B cell (primary cell): ENCODE measurements around the gene CYFIP2.

Experiments used
- EZH2 ChIP-seq: IDR thresholded peaks from 2 replicates; pipeline ENCODE4 v1.6.1; 2012; ENCODE audit warnings: borderline replicate concordance, low read depth, mild to moderate bottlenecking, moderate library complexity, low read length; ENCODE audit not compliant: insufficient read depth, poor library complexity, severe bottlenecking
- TF ChIP-seq, protein P1 (sequence below): fragments of 200-600 bp; IDR thresholded peaks from one replicate; pipeline ENCODE4 v1.8.0; 2022; ENCODE audit warnings: antibody characterized with exemption, mild to moderate bottlenecking

DNA sequence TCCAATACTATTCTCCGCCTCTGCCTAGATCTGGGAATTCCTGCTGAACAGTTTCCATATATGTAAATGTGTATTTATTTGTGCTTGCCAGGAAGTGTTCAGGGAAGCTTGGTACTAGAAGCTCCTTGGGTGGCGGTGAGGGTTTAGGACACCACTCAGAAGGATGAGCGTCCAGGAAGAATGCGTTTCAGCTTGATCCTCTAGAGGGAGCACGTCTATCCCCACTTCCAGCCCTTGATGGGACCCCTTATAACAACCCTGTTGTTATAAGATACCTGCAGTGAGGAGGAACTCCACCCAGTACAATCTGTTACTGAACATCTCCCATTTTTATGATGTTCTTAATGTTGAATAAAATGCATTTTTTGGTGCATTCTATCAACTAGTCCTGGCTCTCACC, 88.9 kb downstream of the CYFIP2 start:
- TF ChIP-seq, protein P1, sequence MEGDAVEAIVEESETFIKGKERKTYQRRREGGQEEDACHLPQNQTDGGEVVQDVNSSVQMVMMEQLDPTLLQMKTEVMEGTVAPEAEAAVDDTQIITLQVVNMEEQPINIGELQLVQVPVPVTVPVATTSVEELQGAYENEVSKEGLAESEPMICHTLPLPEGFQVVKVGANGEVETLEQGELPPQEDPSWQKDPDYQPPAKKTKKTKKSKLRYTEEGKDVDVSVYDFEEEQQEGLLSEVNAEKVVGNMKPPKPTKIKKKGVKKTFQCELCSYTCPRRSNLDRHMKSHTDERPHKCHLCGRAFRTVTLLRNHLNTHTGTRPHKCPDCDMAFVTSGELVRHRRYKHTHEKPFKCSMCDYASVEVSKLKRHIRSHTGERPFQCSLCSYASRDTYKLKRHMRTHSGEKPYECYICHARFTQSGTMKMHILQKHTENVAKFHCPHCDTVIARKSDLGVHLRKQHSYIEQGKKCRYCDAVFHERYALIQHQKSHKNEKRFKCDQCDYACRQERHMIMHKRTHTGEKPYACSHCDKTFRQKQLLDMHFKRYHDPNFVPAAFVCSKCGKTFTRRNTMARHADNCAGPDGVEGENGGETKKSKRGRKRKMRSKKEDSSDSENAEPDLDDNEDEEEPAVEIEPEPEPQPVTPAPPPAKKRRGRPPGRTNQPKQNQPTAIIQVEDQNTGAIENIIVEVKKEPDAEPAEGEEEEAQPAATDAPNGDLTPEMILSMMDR, result no peak
- no peak for TF ChIP-seq EZH2
